Hematopoietic multipotent progenitor cell treated with erythropoietin and hydrocortisone succinate and interleukin-3 and kit ligand, for 8 days (in vitro differentiated cells): Measurements from ENCODE around the gene GLDN.

ENCODE experiments used
- DNase-seq: peaks from one replicate; pipeline ENCODE4 v3.0.0-alpha.2; 2015

Gene GLDN

GRCh38 chr15:51448622-51449399 lies 107.4 kb downstream of the GLDN start:
- no peak for DNase-seq

- DNase-seq: no peak
Measured at GRCh38 chr15:51450001-51450400, 108.5 kb downstream of the GLDN start.
